HepG2 (cell line): Measurements from ENCODE around the gene ERF. TPM values are rescaled to one million over a fixed set of nuclear protein-coding genes. Genes with fewer than 3 reads are reported as not detected.

Experiments
- ELF4 ChIP-seq: sonication (generic); formaldehyde crosslinking; IDR thresholded peaks from 2 replicates; pipeline ENCODE4 v1.5.0; 2020; ENCODE audit warnings: missing genetic modification reagents, mild to moderate bottlenecking, moderate library complexity, borderline replicate concordance
- GATA4 ChIP-seq: sonication (generic); IDR thresholded peaks from 2 replicates; pipeline ENCODE4 v1.6.1; 2016; ENCODE audit warnings: antibody characterized with exemption, low read depth, borderline replicate concordance
- HHEX ChIP-seq: IDR thresholded peaks from 2 replicates; pipeline ENCODE4 v1.6.1; 2016; ENCODE audit warnings: control low read depth
- HMGXB4 ChIP-seq, 2 experiments: sonication (generic) in 1 of 2; formaldehyde crosslinking in 1 of 2; IDR thresholded peaks; 2 replicates each; pipeline versions ENCODE4 v1.4.0 to v1.6.1; 2018 to 2020; ENCODE audit warnings: missing genetic modification reagents in 2 of 2, borderline replicate concordance in 1 of 2, low read depth in 1 of 2, mild to moderate bottlenecking in 1 of 2, missing biosample characterization in 1 of 2
- KAT2B ChIP-seq: fragments of 150-350 bp; IDR thresholded peaks from 2 replicates; pipeline ENCODE4 v1.6.1; 2014; ENCODE audit warnings: low read depth, low read length, borderline replicate concordance
- NFIB ChIP-seq: sonication (generic); formaldehyde crosslinking; IDR thresholded peaks from 2 replicates; pipeline ENCODE4 v1.9.0; 2021; ENCODE audit warnings: missing genetic modification reagents, mild to moderate bottlenecking, borderline replicate concordance
- PHF5A ChIP-seq: IDR thresholded peaks from one replicate; pipeline ENCODE4 v1.6.1; 2018; ENCODE audit warnings: low read depth, missing genetic modification reagents; ENCODE audit not compliant: unreplicated experiment
- POLR2A ChIP-seq, 2 experiments: IDR thresholded peaks; 2 replicates each; pipeline ENCODE4 v1.6.1; 2011; ENCODE audit warnings: low read depth in 2 of 2, low read length in 2 of 2, mild to moderate bottlenecking in 1 of 2, moderate library complexity in 1 of 2; ENCODE audit not compliant: insufficient read depth in 1 of 2
- RERE ChIP-seq: IDR thresholded peaks from 2 replicates; pipeline ENCODE4 v1.6.1; 2016; ENCODE audit warnings: low read depth, missing genetic modification reagents, missing compliant biosample characterization
- RXRB ChIP-seq: IDR thresholded peaks from 2 replicates; pipeline ENCODE4 v1.6.1; 2016; ENCODE audit warnings: borderline replicate concordance, missing genetic modification reagents, missing compliant biosample characterization
- SOX6 ChIP-seq, 2 experiments: fragments of 450-650 bp in 1 of 2; sonication (generic) in 1 of 2; formaldehyde crosslinking in 1 of 2; IDR thresholded peaks; 2 replicates each; pipeline versions ENCODE4 v1.4.0 to v1.6.1; 2017 to 2020; ENCODE audit warnings: antibody characterized with exemption in 1 of 2, mild to moderate bottlenecking in 1 of 2, missing genetic modification reagents in 1 of 2
- TEAD2 ChIP-seq: sonication (generic); formaldehyde crosslinking; IDR thresholded peaks from 2 replicates; pipeline ENCODE4 v1.9.0; 2021; ENCODE audit warnings: missing genetic modification reagents
- ZBTB14 ChIP-seq: sonication (generic); formaldehyde crosslinking; IDR thresholded peaks from 2 replicates; pipeline ENCODE4 v1.4.0; 2020; ENCODE audit warnings: missing genetic modification reagents
- ZBTB34 ChIP-seq: sonication (generic); formaldehyde crosslinking; IDR thresholded peaks from 2 replicates; pipeline ENCODE4 v1.8.0; 2022; ENCODE audit warnings: mild to moderate bottlenecking, missing genetic modification reagents
- ZBTB7B ChIP-seq: sonication (generic); formaldehyde crosslinking; IDR thresholded peaks from 2 replicates; pipeline ENCODE4 v1.4.0; 2020; ENCODE audit warnings: missing genetic modification reagents
- ZNF510 ChIP-seq: sonication (generic); formaldehyde crosslinking; IDR thresholded peaks from 2 replicates; pipeline ENCODE4 v1.4.0; 2020; ENCODE audit warnings: low read depth, mild to moderate bottlenecking, missing genetic modification reagents
- ZNF549 ChIP-seq: sonication (generic); formaldehyde crosslinking; IDR thresholded peaks from 2 replicates; pipeline ENCODE4 v1.5.0; 2020; ENCODE audit warnings: missing genetic modification reagents
- ZNF746 ChIP-seq: sonication (generic); formaldehyde crosslinking; IDR thresholded peaks from 2 replicates; pipeline ENCODE4 v1.8.0; 2022; ENCODE audit warnings: mild to moderate bottlenecking, missing genetic modification reagents
- ZSCAN20 ChIP-seq: sonication (generic); formaldehyde crosslinking; IDR thresholded peaks from 2 replicates; pipeline ENCODE4 v1.4.0; 2020; ENCODE audit warnings: missing genetic modification reagents, mild to moderate bottlenecking, borderline replicate concordance
- polyA plus RNA-seq, 8 experiments: library from polyadenylated mRNA; depleted of rRNA in 3 of 8; stranded (reverse) in 7 of 8; unstranded in 1 of 8; fragments of >200 nt; fragmentation: Illumina TruSeq in 4 of 8; extraction: Trizol in 4 of 8; gene quantifications; 2 replicates each; pipeline versions ENCODE4 v1.2.1 to v1.2.3, GENCODE V29; 2011 to 2016; ENCODE audit warnings: low read depth in 4 of 8, missing spikeins in 1 of 8, mixed read lengths in 1 of 8; ENCODE audit not compliant: insufficient read depth in 1 of 8
- total RNA-seq, 5 experiments: library from RNA; depleted of rRNA; stranded (reverse); fragments of >200 nt; fragmentation: Illumina TruSeq; extraction: Trizol; gene quantifications; 2 replicates each; pipeline ENCODE4 v1.2.3, GENCODE V29; 2016; ENCODE audit warnings: low read depth in 1 of 5

The ERF gene
- total and polyA plus RNA-seq, 2 of the 13 experiments (the other 11 are each of a cell fraction or from before 2014, with no cell fraction given) = 67.1 to 69.9 TPM

GRCh38 chr19:42290523-42291434 is 35.9 kb upstream of the ERF start (continued):
- TF ChIP-seq RERE (CRISPR knock-in tag) (no peak), ELF4 (no peak), ZBTB7B (CRISPR knock-in tag) (peak; percentile 86), ZNF746 (no peak), KAT2B (no peak), ZNF510 (CRISPR knock-in tag) (no peak), TEAD2 (CRISPR knock-in tag) (no peak), SOX6 (IDR thresholded peaks at IDR 0.05) (no peak), SOX6 (CRISPR knock-in tag; IDR thresholded peaks at IDR 0.05) (0 out of 2 replicates have a peak, but pooled peaks have one; percentile 9), HHEX (CRISPR knock-in tag) (no peak), NFIB (CRISPR knock-in tag) (no peak), ZBTB14 (0 out of 2 replicates have a peak, but pooled peaks have one; percentile 22), PHF5A (CRISPR knock-in tag) (no peak), ZBTB34 (CRISPR knock-in tag) (no peak), POLR2A (IDR thresholded peaks at IDR 0.05; ENCODE audit: insufficient read depth in 1 of 2, low read depth in 2 of 2, low read length in 2 of 2) (0 out of 4 replicates have a peak, but pooled peaks of 1 of the 2 experiments have one; percentile 33), ZSCAN20 (CRISPR knock-in tag) (no peak), ZNF549 (CRISPR knock-in tag) (no peak), GATA4 (no peak), HMGXB4 (CRISPR knock-in tag; IDR thresholded peaks at IDR 0.05; ENCODE audit: borderline replicate concordance in 1 of 2, low read depth in 1 of 2) (peak; percentile 43 to 51; a peak in 2 of 4 replicates), RXRB (CRISPR knock-in tag) (no peak)
